Uterus (tissue), 2 donors: ENCODE data around the gene RBM24.

Source experiments
- POLR2A ChIP-seq, 2 donors: fragments of 450-650 bp; IDR thresholded peaks; one replicate each; pipeline ENCODE4 v1.6.1; 2016; ENCODE audit warnings: antibody characterized with exemption in 2 of 2, mild to moderate bottlenecking in 1 of 2, moderate library complexity in 1 of 2
- TF ChIP-seq, protein P1 (sequence below), 4 experiments: fragments of 200-600 bp in 2 of 4; fragments of 450-650 bp in 2 of 4; sonication (generic) in 2 of 4; IDR thresholded peaks; one replicate each; pipeline ENCODE4 v1.5.1; 2016 to 2019; ENCODE audit warnings: antibody characterized with exemption in 4 of 4, mild to moderate bottlenecking in 2 of 4, moderate library complexity in 1 of 4

DNA sequence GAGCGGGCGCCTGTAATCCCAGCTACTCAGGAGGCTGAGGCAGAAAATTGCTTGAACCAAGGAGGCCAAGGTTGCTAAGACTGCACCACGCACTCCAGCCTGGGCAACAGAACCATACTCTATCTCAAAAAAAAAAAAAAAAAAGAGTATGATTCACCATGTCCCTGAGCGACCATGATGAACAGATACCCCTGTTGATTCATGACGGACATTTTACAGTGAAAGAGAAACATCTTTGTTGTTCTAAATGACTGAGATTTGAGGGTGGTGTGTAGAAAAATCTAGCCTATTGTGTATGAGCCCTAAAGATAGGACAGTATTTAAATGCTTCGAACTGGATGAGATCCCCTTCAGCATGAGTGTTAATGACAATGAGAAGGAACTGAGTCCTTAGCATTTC lies 32.8 kb downstream of the RBM24 start:
- TF ChIP-seq, protein P1, sequence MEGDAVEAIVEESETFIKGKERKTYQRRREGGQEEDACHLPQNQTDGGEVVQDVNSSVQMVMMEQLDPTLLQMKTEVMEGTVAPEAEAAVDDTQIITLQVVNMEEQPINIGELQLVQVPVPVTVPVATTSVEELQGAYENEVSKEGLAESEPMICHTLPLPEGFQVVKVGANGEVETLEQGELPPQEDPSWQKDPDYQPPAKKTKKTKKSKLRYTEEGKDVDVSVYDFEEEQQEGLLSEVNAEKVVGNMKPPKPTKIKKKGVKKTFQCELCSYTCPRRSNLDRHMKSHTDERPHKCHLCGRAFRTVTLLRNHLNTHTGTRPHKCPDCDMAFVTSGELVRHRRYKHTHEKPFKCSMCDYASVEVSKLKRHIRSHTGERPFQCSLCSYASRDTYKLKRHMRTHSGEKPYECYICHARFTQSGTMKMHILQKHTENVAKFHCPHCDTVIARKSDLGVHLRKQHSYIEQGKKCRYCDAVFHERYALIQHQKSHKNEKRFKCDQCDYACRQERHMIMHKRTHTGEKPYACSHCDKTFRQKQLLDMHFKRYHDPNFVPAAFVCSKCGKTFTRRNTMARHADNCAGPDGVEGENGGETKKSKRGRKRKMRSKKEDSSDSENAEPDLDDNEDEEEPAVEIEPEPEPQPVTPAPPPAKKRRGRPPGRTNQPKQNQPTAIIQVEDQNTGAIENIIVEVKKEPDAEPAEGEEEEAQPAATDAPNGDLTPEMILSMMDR (IDR thresholded peaks at IDR 0.05): no peak
- no peak for TF ChIP-seq POLR2A (IDR thresholded peaks at IDR 0.05)
